DOHH2 (cell line): ENCODE measurements around the gene FCN2.

Experiments
- H3F3A ChIP-seq: fragments of 200-600 bp; sonication (generic), shearing (Covaris generic); 2 replicates; pipeline ENCODE4 v1.6.0; 2016; ENCODE audit warnings: antibody characterized with exemption, mild to moderate bottlenecking; ENCODE audit not compliant: control insufficient read depth, insufficient read depth
- H3K27ac ChIP-seq: fragments of 200-600 bp; sonication (generic); 2 replicates; pipeline ENCODE4 v1.5.1; 2014; ENCODE audit warnings: low read depth, mild to moderate bottlenecking, low read length, moderate library complexity
- H3K27me3 ChIP-seq: fragments of 200-600 bp; sonication (generic); 2 replicates; pipeline ENCODE4 v1.6.1; 2014; ENCODE audit warnings: mild to moderate bottlenecking, low read length, mixed read lengths; ENCODE audit not compliant: control insufficient read depth
- H3K36me3 ChIP-seq: fragments of 200-600 bp; sonication (generic); 2 replicates; pipeline ENCODE4 v1.6.1; 2014; ENCODE audit warnings: mild to moderate bottlenecking, low read length, moderate library complexity, mixed read lengths; ENCODE audit not compliant: control insufficient read depth
- H3K4me1 ChIP-seq: fragments of 200-600 bp; sonication (generic); 2 replicates; pipeline ENCODE4 v1.6.1; 2014; ENCODE audit warnings: mild to moderate bottlenecking, low read length, mixed read lengths; ENCODE audit not compliant: control insufficient read depth
- H3K4me2 ChIP-seq: fragments of 200-600 bp; sonication (generic); 2 replicates; pipeline ENCODE4 v1.6.0; 2014; ENCODE audit warnings: mild to moderate bottlenecking, low read length, moderate library complexity
- H3K4me3 ChIP-seq: fragments of 200-600 bp; sonication (generic); 2 replicates; pipeline ENCODE4 v1.5.1; 2014; ENCODE audit warnings: mild to moderate bottlenecking, low read length, mixed read lengths
- H3K79me2 ChIP-seq: fragments of 200-600 bp; sonication (generic); 2 replicates; pipeline ENCODE4 v1.6.1; 2014; ENCODE audit warnings: mild to moderate bottlenecking, low read length, mixed read lengths; ENCODE audit not compliant: control insufficient read depth
- H3K9me2 ChIP-seq: fragments of 200-600 bp; sonication (generic); replicated peaks from 2 replicates; pipeline ENCODE4 v1.6.1; 2014; ENCODE audit warnings: mild to moderate bottlenecking, low read length, mixed read lengths; ENCODE audit not compliant: control insufficient read depth
- H3K9me3 ChIP-seq: fragments of 200-600 bp; sonication (generic); 2 replicates; pipeline ENCODE4 v1.6.1; 2014; ENCODE audit warnings: antibody characterized with exemption, low read length, mixed read lengths; ENCODE audit not compliant: control insufficient read depth, insufficient read depth
- H4K20me1 ChIP-seq: fragments of 200-600 bp; sonication (generic); 2 replicates; pipeline ENCODE4 v1.6.0; 2014; ENCODE audit warnings: low read depth, mild to moderate bottlenecking, antibody characterized with exemption, low read length, moderate library complexity; ENCODE audit not compliant: control insufficient read depth, insufficient read depth
- CTCF ChIP-seq: fragments of 200-600 bp; sonication (generic); IDR thresholded peaks from one replicate; pipeline ENCODE4 v1.5.1; 2014; ENCODE audit warnings: antibody characterized with exemption, mild to moderate bottlenecking, low read depth, low read length; ENCODE audit not compliant: poor library complexity, severe bottlenecking
- EZH2phosphoT487 ChIP-seq: fragments of 200-600 bp; sonication (generic); IDR thresholded peaks from 2 replicates; pipeline ENCODE4 v1.6.1; 2017; ENCODE audit warnings: borderline replicate concordance, mild to moderate bottlenecking, antibody characterized with exemption, low read length, moderate library complexity, mixed read lengths

FCN2 gene

GRCh38 chr9:134899818-134900217 lies 19.2 kb downstream of the FCN2 start:
- Histone ChIP-seq H3K36me3 (no peaks in the 10 kb centered on the region), H3K27me3 (peaks cover 7% of the 10 kb centered on the region; the same call in 1 of the 2 replicates), H3K9me2 (no peaks in the 10 kb centered on the region), H3K27ac (no peak overlapping the region), H3K9me3 (peaks cover 2% of the 10 kb centered on the region; the same call in 1 of the 2 replicates), H4K20me1 (no peaks in the 10 kb centered on the region), H3K4me2 (no peak overlapping the region), H3F3A (no peaks in the 10 kb centered on the region), H3K79me2 (no peaks in the 10 kb centered on the region), H3K4me3 (no peak overlapping the region), H3K4me1 (peaks cover 11% of the 10 kb centered on the region)
- TF ChIP-seq CTCF (no peak), EZH2phosphoT487 (no peak)

GRCh38 chr9:134902936-134903335 lies 22.3 kb downstream of the FCN2 start:
- H4K20me1 ChIP-seq: no peaks in the 10 kb centered on the region
- peaks cover 7% of the 10 kb centered on the region; the same call in 1 of the 2 replicates for H3K27me3 ChIP-seq
- H3K9me2 ChIP-seq: no peaks in the 10 kb centered on the region
- H3K9me3 ChIP-seq: no peaks in the 10 kb centered on the region
- H3K36me3 ChIP-seq: no peaks in the 10 kb centered on the region
- no peaks in the 10 kb centered on the region for H3F3A ChIP-seq
- peaks cover 11% of the 10 kb centered on the region for H3K4me1 ChIP-seq
- no peak overlapping the region for H3K4me2 ChIP-seq
- no peak for TF ChIP-seq EZH2phosphoT487
- TF ChIP-seq CTCF: no peak
- H3K79me2 ChIP-seq: no peaks in the 10 kb centered on the region
- H3K27ac ChIP-seq: no peak overlapping the region
- H3K4me3 ChIP-seq: no peak overlapping the region

- Histone ChIP-seq H3K36me3 (no peaks in the 10 kb centered on the region), H3K79me2 (no peaks in the 10 kb centered on the region), H3K27ac (no peak overlapping the region), H3K9me3 (no peaks in the 10 kb centered on the region), H3K9me2 (no peaks in the 10 kb centered on the region), H3K4me3 (no peak overlapping the region), H3K27me3 (no peaks in the 10 kb centered on the region), H4K20me1 (no peaks in the 10 kb centered on the region), H3F3A (no peaks in the 10 kb centered on the region), H3K4me1 (no peaks in the 10 kb centered on the region), H3K4me2 (no peak overlapping the region)
- no peak for TF ChIP-seq CTCF
- TF ChIP-seq EZH2phosphoT487: no peak
Observed at GRCh38 chr9:134908524-134909309, 28.1 kb downstream of the FCN2 start.
